HG02610 (cell line): ENCODE data around the gene HENMT1.
"Not testable (repeated sequence)": the region's sequence is repeated elsewhere in the genome, so short reads cannot be mapped to it uniquely, and the experiment has no call there.

ENCODE experiments used
- ATAC-seq: cut with Tn5 transposase; IDR thresholded peaks from one replicate; pipeline ENCODE4 v1.9.1; 2021; ENCODE audit warnings: mild to moderate bottlenecking, moderate library complexity; ENCODE audit not compliant: unreplicated experiment

Gene HENMT1

DNA sequence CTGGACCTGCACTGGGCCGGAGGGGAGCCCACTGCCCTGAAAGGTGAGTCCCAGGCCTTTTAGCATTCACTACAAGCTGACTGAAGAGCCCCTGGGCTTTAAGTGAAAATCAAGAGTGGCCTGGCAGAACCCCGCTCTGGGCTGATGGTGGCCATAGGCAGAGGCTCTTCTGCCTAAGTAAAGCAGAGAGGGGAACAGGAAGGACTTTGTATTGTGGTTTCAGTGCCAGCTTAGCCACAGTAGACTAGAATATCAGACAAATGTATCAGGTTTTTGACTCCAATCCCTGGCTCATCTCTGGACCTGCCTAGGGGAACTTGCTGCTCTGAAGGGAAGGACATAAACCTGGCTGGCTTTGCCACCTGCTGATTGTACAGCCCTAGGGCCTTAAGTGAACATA, 10.2 kb upstream of the HENMT1 start:
- no peak for ATAC-seq

- no peak for ATAC-seq
These were observed 9.4 kb upstream of the HENMT1 start for GRCh38 chr1:108670131-108670773.

GRCh38 chr1:108669679-108670078, 8.8 kb upstream of the HENMT1 start:
- no peak for ATAC-seq

GRCh38 chr1:108668777-108669176, 7.9 kb upstream of the HENMT1 start:
- ATAC-seq = no peak

DNA sequence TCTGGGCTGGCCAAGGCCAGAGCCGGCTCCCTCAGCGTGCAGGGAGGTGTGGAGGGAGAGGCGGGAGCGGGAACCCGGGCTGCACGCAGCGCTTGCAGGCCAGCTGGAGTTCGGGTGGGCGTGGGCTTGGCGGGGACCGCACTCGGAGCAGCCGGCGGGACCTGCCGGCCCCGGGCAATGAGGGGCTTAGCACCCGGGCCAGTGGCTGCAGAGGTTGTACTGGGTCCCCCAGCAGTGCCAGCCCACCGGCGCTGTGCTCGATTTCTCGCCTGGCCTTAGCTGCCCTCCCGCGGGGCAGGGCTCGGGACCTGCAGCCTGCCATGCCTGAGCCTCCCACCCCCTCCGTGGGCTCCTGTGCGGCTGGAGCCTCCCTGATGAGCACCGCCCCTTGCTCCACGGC, 6.5 kb upstream of the HENMT1 start:
- ATAC-seq = not testable (repeated sequence)

GRCh38 chr1:108665771-108666170, 4.9 kb upstream of the HENMT1 start:
- ATAC-seq = no peak

DNA sequence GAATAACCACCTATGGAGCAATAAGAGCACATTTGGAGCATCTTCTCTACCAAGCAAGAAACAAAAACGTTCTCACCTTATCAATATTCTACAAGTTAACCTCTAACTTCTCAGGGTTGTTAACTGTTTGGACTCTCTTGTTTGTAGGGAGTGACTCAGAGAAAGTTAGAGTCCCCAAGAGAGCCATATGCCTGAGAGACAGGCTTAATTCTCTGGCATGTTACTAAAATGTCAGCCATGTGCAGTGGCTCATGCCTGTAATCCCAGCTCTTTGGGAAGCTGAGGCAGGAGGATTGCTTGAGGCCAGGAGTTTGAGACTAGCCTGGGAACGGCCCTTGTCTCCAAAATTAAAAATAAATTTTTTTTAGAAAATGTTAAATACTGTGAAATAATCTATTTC, 4.2 kb upstream of the HENMT1 start:
- ATAC-seq = no peak

DNA sequence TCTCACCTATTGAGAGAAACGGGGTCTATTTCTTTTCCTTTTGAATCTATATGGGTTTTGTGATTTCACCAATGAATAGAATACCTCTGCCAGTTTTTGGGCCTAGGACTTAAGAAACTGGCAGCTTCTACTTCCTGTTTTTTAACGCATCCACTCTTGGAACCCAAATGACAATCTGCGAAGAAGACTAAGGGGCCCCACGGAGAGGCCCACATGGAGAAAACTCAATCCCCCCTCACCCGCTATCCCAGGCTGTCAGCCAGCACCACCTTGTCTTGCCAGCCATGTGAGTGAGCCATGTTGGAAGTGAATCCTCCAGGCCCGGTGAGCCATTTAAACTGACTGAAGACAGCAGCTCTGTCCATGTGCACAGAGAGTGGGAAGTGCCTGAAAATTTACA, 3.6 kb upstream of the HENMT1 start:
- ATAC-seq = no peak

DNA sequence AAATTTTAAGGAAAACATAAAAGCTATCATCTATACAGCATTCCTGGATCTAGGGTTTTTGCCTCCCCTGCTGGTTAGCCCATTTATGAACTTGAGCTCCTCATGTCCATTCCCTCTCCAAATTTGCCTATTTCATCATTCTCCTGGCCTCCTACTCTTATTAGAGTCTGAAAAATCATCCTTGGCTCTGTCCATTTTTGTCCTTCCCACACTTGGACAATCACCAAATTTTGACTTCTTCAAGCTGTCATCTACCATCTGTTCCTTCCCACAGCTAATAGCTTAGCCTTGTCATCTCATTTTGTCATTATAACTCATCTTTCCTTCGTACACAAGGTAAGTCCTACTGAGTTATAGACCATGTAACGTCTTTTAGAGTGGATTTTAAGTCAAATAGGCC, 2.2 kb upstream of the HENMT1 start:
- no peak for ATAC-seq

- no peak for ATAC-seq
These were observed 3.4 kb downstream of the HENMT1 start for GRCh38 chr1:108657356-108658080.

DNA sequence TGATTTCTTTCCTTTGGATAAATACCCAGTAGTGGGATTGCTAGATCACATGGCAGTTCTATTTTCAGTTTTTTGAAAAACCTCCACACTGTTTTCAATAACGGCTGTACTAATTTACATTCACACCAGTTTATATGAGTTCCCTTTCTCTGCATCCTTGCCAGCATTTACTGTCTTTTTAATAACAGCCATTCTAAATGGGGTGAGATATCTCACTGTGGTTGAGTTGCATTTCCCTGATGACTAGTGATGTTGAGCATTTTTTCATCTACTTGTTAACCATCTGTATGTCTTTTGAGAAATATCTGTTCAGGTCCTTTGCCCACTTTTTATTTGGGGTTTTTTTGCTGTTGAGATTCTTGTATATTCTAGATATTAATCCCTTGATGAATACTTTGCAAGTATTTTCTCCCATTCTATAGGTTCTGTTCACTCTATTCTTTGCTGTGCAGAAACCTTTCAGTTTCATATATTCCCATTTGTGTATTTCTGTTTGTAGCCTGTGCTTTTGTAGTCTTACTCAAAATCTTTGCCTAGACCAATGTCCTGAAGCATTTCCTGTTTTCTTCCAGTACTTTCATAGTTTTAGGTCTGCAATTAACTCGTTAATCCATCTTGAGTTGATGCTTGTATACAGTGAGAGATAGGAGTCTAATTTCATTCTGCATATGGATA, 7.3 kb downstream of the HENMT1 start:
- ATAC-seq = no peak

DNA sequence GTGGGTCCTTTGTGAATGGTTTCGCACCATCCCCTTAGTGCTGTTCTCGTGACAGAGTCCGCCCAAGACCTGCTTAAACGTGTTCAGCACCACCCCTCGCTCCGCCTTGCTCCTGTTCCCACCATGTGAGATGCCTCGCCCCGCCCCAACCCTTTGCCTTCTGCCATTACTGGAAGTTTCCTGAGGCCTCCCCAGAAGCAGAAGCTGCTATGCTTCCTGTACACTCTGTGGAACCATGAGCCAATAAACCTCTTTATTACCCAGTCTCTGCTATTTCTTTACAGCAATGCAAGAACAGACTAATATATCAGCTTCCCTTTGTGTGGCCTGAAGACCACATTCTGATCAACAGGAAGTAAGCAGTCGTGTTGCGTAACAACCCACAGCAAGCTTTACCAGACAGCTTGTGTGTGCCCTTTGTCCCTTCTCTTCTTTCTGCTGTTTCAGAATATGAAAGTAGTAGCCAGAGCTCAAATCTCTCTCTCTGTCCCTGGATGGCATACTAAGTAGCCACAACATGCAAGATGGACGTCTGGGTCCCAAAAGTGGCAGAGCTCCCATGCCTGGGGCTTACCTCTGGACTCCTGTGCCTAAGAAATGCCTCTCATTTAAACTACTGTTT, 14.1 kb downstream of the HENMT1 start:
- no peak for ATAC-seq

- ATAC-seq = no peak
These were observed 14.6 kb downstream of the HENMT1 start for GRCh38 chr1:108646265-108646647.

- ATAC-seq = no peak
These were observed 15.2 kb downstream of the HENMT1 start for GRCh38 chr1:108645564-108646184.

GRCh38 chr1:108644984-108645383, 15.9 kb downstream of the HENMT1 start:
- ATAC-seq = no peak

DNA sequence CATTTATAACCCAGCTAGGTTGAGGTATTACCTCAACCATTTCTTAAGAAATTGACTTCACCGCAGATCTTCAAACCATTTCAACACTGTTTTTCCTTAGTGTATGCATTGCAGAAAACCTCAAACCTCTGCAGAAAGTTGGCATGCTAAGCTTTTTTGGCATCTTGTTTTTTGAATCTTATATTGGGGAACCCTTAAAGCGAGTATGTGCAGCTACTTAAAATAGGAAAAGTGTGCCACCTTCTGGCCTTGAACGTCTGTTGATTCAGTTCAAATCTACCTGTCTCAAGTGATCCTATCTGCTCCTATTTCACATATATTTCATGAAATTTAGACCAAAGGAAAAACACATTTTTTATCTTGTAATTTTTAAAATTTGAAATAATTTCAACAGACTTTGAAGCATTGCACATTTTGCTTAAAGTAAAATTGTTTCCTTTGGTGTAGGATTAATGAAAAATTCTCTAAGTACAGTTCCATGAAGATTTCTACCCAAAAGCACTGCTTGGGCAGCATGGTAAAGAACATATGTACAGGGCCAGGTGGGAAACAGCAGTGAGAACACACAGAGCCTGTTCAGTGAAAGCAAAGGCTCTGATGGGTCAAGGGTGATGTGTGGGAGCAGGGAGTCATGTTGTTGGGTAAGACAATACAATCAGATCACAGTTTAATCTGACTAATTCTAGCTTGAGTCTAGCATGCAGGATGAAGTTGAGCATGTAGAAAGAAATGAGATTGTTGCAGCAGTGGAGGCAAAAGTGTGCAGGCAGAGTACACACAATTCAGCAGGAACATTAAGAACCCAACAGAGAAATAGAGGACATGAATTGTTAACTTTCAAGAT, 17.2 kb downstream of the HENMT1 start:
- no peak for ATAC-seq

GRCh38 chr1:108640863-108641262, 20.0 kb downstream of the HENMT1 start:
- not testable (repeated sequence) for ATAC-seq

DNA sequence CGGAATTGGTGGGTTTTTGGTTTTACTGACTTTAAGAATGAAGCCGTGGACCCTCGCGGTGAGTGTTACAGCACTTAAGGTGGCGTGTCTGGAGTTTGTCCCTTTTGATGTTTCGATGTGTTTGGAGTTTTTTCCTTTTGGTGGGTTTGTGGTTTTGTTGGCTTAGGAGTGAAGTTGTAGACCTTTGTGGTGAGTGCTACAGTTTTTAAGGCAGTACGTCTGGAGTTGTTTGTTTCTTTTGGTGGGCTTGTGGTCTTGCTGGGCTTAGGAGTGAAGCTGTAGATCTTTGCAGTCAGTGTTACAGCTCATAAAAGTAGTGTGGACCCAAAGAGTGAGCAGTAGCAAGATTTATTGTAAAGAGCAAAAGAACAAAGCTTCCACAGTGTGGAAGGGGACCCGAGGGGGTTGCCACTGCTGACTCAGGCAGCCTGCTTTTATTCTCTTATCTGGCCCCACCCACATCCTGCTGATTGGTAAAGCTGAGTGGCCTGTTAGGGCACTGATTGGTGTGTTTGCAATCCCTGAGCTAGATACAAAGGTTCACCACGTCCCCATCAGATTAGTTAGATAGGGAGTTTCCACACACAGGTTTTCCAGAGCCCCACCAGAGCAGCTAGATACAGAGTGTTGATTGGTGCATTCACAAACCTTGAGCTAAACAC, 20.9 kb downstream of the HENMT1 start:
- ATAC-seq = no peak

DNA sequence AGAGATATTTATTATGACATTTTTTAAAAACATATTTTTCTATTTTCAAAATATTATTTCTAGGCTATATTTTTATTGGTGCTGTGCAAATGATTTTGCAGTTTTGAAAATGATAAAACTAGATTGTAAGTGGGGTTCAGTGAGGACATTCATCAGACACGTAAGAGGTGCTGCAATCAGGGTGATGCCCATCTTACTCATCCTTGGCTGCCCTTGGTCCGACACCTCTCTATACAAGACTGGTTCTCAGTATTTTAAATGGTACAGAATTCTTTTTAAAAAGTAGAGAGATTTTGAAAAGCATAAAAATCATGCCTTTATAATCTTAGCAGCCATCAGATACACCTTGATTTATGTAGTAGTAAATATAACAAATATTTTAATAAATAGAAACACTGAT, 24.0 kb downstream of the HENMT1 start:
- ATAC-seq = no peak

DNA sequence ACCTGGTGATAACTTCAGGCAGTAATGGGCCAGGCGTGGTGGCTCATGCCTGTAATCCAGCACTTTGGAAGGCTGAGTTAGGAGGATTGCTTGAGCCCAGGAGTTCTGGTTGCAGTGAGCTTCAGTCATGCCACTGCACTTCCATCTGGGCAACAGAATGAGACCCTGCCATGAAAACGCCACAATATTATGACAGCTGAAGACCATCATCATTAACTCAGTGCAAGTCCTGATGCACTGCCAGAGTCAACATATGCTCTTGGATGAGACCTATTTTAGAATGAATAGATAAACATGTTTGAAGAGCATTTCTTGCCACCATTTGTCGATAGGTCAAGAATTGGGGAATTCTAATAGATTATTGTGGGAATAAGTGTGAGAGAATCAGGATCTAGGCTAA, 26.4 kb downstream of the HENMT1 start:
- no peak for ATAC-seq
